Measurements from ENCODE around the gene AADACL4.
A peak's percentile ranks its signal among the peaks of the same experiment; 100 is the strongest.

The AADACL4 gene

GRCh38 chr1:12604986-12605385, 38.9 kb upstream of the AADACL4 start:
- CTCF ChIA-PET, result interaction anchor here (1.4 kb wide), 1 partner anchor 14 kb away, joined by 9 read pairs; the partner anchor contains the start of gene DHRS3
- POLR2A ChIA-PET, result interaction anchor here (1.4 to 4.0 kb wide), 2 partner anchors 9 to 12 kb away, joined by 7 to 47 read pairs; partner anchors contain the start of gene DHRS3
- H3K4me3 ChIP-seq (ENCODE audit: low read depth, low read length), result no peak overlapping the region
- TF ChIP-seq ZNF518A (tag by site-specific recombination; conservative IDR thresholded peaks at IDR 0.05; ENCODE audit: low read depth), result no peak
- TF ChIP-seq ZNF530 (tag by site-specific recombination; IDR thresholded peaks at IDR 0.05; ENCODE audit: low read depth), result no peak
- TF ChIP-seq ZNF23 (tag by site-specific recombination; IDR thresholded peaks at IDR 0.05; ENCODE audit: borderline replicate concordance), result no peak
- no peak for TF ChIP-seq ZNF549 (tag by site-specific recombination; IDR thresholded peaks at IDR 0.05)
- no peak for TF ChIP-seq ZNF629 (tag by site-specific recombination; IDR thresholded peaks at IDR 0.05)
- no peak for TF ChIP-seq INSM2 (tag by site-specific recombination; IDR thresholded peaks at IDR 0.05)
- no peak for TF ChIP-seq ZNF366 (tag by site-specific recombination; conservative IDR thresholded peaks at IDR 0.05)
- no peak for TF ChIP-seq ZFHX2 (tag by site-specific recombination; conservative IDR thresholded peaks at IDR 0.05)
- no peaks in the 10 kb centered on the region for H3K36me3 ChIP-seq (ENCODE audit: control insufficient read depth in 2 of 2, insufficient read depth in 1 of 2, low read length in 2 of 2)
- no peaks in the 10 kb centered on the region for H3K9me3 ChIP-seq (ENCODE audit: control insufficient read depth, insufficient read depth, low read depth, low read length)
- no peaks in the 10 kb centered on the region for H3K4me1 ChIP-seq (ENCODE audit: control insufficient read depth, insufficient read depth, low read length)
- no peak overlapping the region for H3K27ac ChIP-seq (ENCODE audit: extremely low read depth, low read depth, low read length)

DNA sequence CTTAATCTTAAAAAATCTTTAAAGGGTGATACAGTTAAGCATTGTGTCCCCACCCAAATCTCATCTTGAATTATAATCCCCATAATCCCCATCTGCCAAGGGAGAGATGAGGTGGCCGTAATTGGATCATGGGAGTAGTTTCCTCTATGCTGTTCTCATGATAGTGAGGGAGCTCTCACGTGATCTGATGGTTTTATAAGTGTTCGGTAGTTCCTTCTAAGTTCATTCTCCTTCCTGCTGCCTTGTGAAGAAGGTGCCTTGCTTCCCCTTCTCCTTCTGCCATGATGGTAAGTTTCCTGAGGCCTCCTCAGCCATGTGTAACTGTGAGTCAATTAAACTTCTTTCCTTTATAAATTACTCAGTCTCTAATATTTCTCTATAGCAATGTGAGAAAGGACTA, 36.6 kb upstream of the AADACL4 start:
- Histone ChIP-seq H3K9me3 (ENCODE audit: control insufficient read depth, insufficient read depth, low read depth, low read length) (no peaks in the 10 kb centered on the region), H3K4me1 (ENCODE audit: control insufficient read depth, insufficient read depth, low read length) (no peaks in the 10 kb centered on the region), H3K36me3 (ENCODE audit: control insufficient read depth in 2 of 2, insufficient read depth in 1 of 2, low read length in 2 of 2) (peaks cover 0 to 18% of the 10 kb centered on the region in 2 experiments; a peak in 1 of 3 replicates), H3K27ac (ENCODE audit: extremely low read depth, low read depth, low read length) (no peak overlapping the region), H3K4me3 (ENCODE audit: low read depth, low read length) (no peak overlapping the region)
- POLR2A ChIA-PET, result no interaction called here
- TF ChIP-seq ZNF670 (tag by site-specific recombination; IDR thresholded peaks at IDR 0.05; ENCODE audit: low read depth) (no peak), ZNF658 (tag by site-specific recombination; IDR thresholded peaks at IDR 0.05) (no peak), BCL11B (tag by site-specific recombination; IDR thresholded peaks at IDR 0.05; ENCODE audit: low read depth) (no peak), ZNF248 (tag by site-specific recombination; IDR thresholded peaks at IDR 0.05) (no peak), ZSCAN30 (tag by site-specific recombination; IDR thresholded peaks at IDR 0.05) (no peak)
- CTCF ChIA-PET, result interaction anchor here (1.2 kb wide), 1 partner anchor 10 kb away, joined by 3 read pairs; no protein-coding TSS in a partner anchor

DNA sequence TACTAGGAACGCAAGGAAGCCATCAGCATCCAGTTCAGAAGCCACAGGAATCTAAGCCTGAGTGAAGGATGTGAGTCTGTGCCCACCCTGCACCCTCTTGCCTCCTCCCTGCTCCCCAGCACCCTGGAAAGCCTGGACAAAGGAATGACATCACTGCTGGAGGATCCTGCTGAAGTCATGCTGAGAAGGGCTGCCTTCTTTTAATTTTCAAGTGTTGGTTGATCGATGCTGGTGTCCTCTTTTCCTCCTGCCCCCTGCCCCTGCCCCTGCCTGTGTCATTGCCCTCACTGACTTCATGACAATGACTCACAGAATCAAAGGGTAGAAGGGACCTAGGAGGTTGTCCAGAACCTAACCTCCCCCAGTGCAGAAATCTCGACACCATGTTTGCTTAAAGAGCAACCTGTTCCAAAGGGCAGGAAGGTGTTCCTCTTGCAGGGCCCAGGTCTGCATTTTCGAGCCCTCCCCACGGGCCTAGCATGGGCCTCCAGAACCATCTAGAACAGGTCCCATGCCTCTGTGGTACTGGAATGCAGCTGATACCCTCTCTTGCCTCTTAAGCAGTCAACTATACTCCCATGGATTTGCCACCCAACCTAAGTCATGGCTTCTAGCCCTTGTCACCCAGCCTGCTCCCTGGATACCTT, 35.5 kb upstream of the AADACL4 start:
- Histone ChIP-seq H3K36me3 (ENCODE audit: control insufficient read depth in 2 of 2, insufficient read depth in 1 of 2, low read length in 2 of 2) (peaks cover 0 to 20% of the 10 kb centered on the region in 2 experiments; a peak in 1 of 3 replicates), H3K27ac (ENCODE audit: extremely low read depth, low read depth, low read length) (no peak overlapping the region), H3K4me3 (ENCODE audit: low read depth, low read length) (no peak overlapping the region), H3K4me1 (ENCODE audit: control insufficient read depth, insufficient read depth, low read length) (no peaks in the 10 kb centered on the region), H3K9me3 (ENCODE audit: control insufficient read depth, insufficient read depth, low read depth, low read length) (no peaks in the 10 kb centered on the region)
- POLR2A ChIA-PET, result interaction anchor here (1.1 kb wide), 1 partner anchor 9 kb away, joined by 3 read pairs; no protein-coding TSS in a partner anchor
- CTCF ChIA-PET, result no interaction called here
- TF ChIP-seq ZNF174 (tag by site-specific recombination; IDR thresholded peaks at IDR 0.05) (no peak), ZIC2 (tag by site-specific recombination; IDR thresholded peaks at IDR 0.05) (peak; percentile 62), ZNF138 (tag by site-specific recombination; IDR thresholded peaks at IDR 0.05; ENCODE audit: borderline replicate concordance) (no peak), KLF7 (tag by site-specific recombination; IDR thresholded peaks at IDR 0.05; ENCODE audit: borderline replicate concordance) (no peak), ZFHX2 (tag by site-specific recombination; conservative IDR thresholded peaks at IDR 0.05) (no peak), ZNF629 (tag by site-specific recombination; IDR thresholded peaks at IDR 0.05) (0 out of 2 replicates have a peak, but pooled peaks have one; percentile 11), TRIM28 (IDR thresholded peaks at IDR 0.05; ENCODE audit: borderline replicate concordance, low read length) (no peak), ZBTB8A (tag by site-specific recombination; IDR thresholded peaks at IDR 0.05) (no peak)
- TF ChIP-seq, protein P1, sequence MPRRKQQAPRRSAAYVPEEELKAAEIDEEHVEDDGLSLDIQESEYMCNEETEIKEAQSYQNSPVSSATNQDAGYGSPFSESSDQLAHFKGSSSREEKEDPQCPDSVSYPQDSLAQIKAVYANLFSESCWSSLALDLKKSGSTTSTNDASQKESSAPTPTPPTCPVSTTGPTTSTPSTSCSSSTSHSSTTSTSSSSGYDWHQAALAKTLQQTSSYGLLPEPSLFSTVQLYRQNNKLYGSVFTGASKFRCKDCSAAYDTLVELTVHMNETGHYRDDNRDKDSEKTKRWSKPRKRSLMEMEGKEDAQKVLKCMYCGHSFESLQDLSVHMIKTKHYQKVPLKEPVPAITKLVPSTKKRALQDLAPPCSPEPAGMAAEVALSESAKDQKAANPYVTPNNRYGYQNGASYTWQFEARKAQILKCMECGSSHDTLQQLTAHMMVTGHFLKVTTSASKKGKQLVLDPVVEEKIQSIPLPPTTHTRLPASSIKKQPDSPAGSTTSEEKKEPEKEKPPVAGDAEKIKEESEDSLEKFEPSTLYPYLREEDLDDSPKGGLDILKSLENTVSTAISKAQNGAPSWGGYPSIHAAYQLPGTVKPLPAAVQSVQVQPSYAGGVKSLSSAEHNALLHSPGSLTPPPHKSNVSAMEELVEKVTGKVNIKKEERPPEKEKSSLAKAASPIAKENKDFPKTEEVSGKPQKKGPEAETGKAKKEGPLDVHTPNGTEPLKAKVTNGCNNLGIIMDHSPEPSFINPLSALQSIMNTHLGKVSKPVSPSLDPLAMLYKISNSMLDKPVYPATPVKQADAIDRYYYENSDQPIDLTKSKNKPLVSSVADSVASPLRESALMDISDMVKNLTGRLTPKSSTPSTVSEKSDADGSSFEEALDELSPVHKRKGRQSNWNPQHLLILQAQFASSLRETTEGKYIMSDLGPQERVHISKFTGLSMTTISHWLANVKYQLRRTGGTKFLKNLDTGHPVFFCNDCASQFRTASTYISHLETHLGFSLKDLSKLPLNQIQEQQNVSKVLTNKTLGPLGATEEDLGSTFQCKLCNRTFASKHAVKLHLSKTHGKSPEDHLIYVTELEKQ (tag by site-specific recombination; IDR thresholded peaks at IDR 0.05; ENCODE audit: borderline replicate concordance), result no peak
